HFF-Myc (cell line): ENCODE data around the gene HYAL3.

ENCODE experiments used
- DNase-seq: peaks from one replicate; pipeline ENCODE4 v3.0.0-alpha.2; 2011; ENCODE audit warnings: low read depth; ENCODE audit errors: extremely low read depth
- H3K4me3 ChIP-seq: replicated peaks from 2 replicates; pipeline ENCODE4 v1.5.1; 2011; ENCODE audit warnings: low read depth, mild to moderate bottlenecking, control low read depth, low read length
- CTCF ChIP-seq: IDR thresholded peaks from 2 replicates; pipeline ENCODE4 v1.5.1; 2012; ENCODE audit warnings: mild to moderate bottlenecking, low read depth, low read length, control low read depth; ENCODE audit errors: missing control alignments

The HYAL3 gene

GRCh38 chr3:50254577-50255250 is 44.5 kb downstream of the HYAL3 start:
- no peak for DNase-seq

GRCh38 chr3:50251220-50251619 is 48.0 kb downstream of the HYAL3 start:
- TF ChIP-seq CTCF: no peak
- H3K4me3 ChIP-seq: no peak overlapping the region
- DNase-seq: no peak

More at GRCh38 chr3:50254577-50255250, 44.5 kb downstream of the HYAL3 start:
- no peak overlapping the region for H3K4me3 ChIP-seq
- no peak for TF ChIP-seq CTCF

- TF ChIP-seq CTCF: no peak
- no peak for DNase-seq
- no peak overlapping the region for H3K4me3 ChIP-seq
Measured at GRCh38 chr3:50250514-50250913, 48.7 kb downstream of the HYAL3 start.

- H3K4me3 ChIP-seq: no peak overlapping the region
- no peak for DNase-seq
- no peak for TF ChIP-seq CTCF
Measured at GRCh38 chr3:50249457-50249856, 49.7 kb downstream of the HYAL3 start.

GRCh38 chr3:50248387-50248786 is 50.8 kb downstream of the HYAL3 start:
- no peak overlapping the region for H3K4me3 ChIP-seq
- no peak for DNase-seq
- TF ChIP-seq CTCF: no peak

- TF ChIP-seq CTCF: no peak
- H3K4me3 ChIP-seq: no peak overlapping the region
- peak; percentile 83 for DNase-seq
Measured at GRCh38 chr3:50246517-50246954, 52.7 kb downstream of the HYAL3 start.
